Effector CD8-positive, alpha-beta T cell (primary cell): ENCODE data around the gene BLZF1.
"Not testable (repeated sequence)": the region's sequence is repeated elsewhere in the genome, so short reads cannot be mapped to it uniquely, and the experiment has no call there.

Experiments used
- DNase-seq: peaks from one replicate; lab custom pipeline; 2025; lab: John Stamatoyannopoulos, UW
- total RNA-seq, 4 experiments: gene quantifications; one replicate each; lab custom pipeline; 2026; lab: John Stamatoyannopoulos, UW

BLZF1 gene
- 29.8 to 48.5 (median 33.4) reads per million in 4 experiments for total RNA-seq

- DNase-seq = peak; percentile 96
These were observed at the start of gene BLZF1, which contains the start of gene NME7 for GRCh38 chr1:169367686-169368405. TSS of gene BLZF1 (plus strand) at chr1:169368195. CDS start at chr1:169369523, 1,328 bp downstream. TSS of gene NME7 (minus strand) at chr1:169367797. CDS start at chr1:169367710, 87 bp downstream.

GRCh38 chr1:169318536-169319244, 49.3 kb upstream of the BLZF1 start:
- no peak for DNase-seq

GRCh38 chr1:169321539-169321938, 46.5 kb upstream of the BLZF1 start:
- no peak for DNase-seq

GRCh38 chr1:169322138-169322537, 45.9 kb upstream of the BLZF1 start:
- no peak for DNase-seq

- DNase-seq = no peak
These were observed 42.9 kb upstream of the BLZF1 start for GRCh38 chr1:169325117-169325516.

GRCh38 chr1:169326261-169326955, 41.6 kb upstream of the BLZF1 start:
- DNase-seq = no peak

GRCh38 chr1:169326956-169327268, 41.1 kb upstream of the BLZF1 start:
- no peak for DNase-seq

- no peak for DNase-seq
These were observed 40.1 kb upstream of the BLZF1 start for GRCh38 chr1:169327875-169328274.

- no peak for DNase-seq
These were observed 38.6 kb upstream of the BLZF1 start for GRCh38 chr1:169329383-169329782.

GRCh38 chr1:169330927-169331326, 37.1 kb upstream of the BLZF1 start:
- DNase-seq = no peak

GRCh38 chr1:169334727-169335126, 33.3 kb upstream of the BLZF1 start:
- not testable (repeated sequence) for DNase-seq

GRCh38 chr1:169336947-169337715, 30.9 kb upstream of the BLZF1 start:
- not testable (repeated sequence) for DNase-seq

GRCh38 chr1:169338617-169339016, 29.4 kb upstream of the BLZF1 start:
- DNase-seq = no peak

- no peak for DNase-seq
These were observed 28.2 kb upstream of the BLZF1 start for GRCh38 chr1:169339773-169340172.

GRCh38 chr1:169340882-169341281, 27.1 kb upstream of the BLZF1 start:
- DNase-seq = no peak

- DNase-seq = not testable (repeated sequence)
These were observed 25.9 kb upstream of the BLZF1 start for GRCh38 chr1:169342096-169342495.

GRCh38 chr1:169345511-169345910, 22.5 kb upstream of the BLZF1 start:
- no peak for DNase-seq

GRCh38 chr1:169346036-169346589, 21.9 kb upstream of the BLZF1 start:
- DNase-seq = no peak

GRCh38 chr1:169347688-169348382, 20.2 kb upstream of the BLZF1 start:
- no peak for DNase-seq

GRCh38 chr1:169348383-169349036, 19.5 kb upstream of the BLZF1 start:
- DNase-seq = no peak
